ENCODE measurements around the gene FGD5.
"Not testable (repeated sequence)": the region's sequence is repeated elsewhere in the genome, so short reads cannot be mapped to it uniquely, and the experiment has no call there.

FGD5 gene

GRCh38 chr3:14897266-14897665, 78.5 kb downstream of the FGD5 start:
- H3K4me3 ChIP-seq (ENCODE audit: low read depth, low read length): no peak overlapping the region
- TF ChIP-seq CTCF (IDR thresholded peaks at IDR 0.05; ENCODE audit: control insufficient read depth, extremely low read depth, insufficient read depth): no peak
- no peak for DNase-seq (ENCODE audit: low read depth)

- TF ChIP-seq CTCF (IDR thresholded peaks at IDR 0.05; ENCODE audit: control insufficient read depth, extremely low read depth, insufficient read depth): no peak
- H3K4me3 ChIP-seq (ENCODE audit: low read depth, low read length): no peak overlapping the region
- DNase-seq (ENCODE audit: low read depth): no peak
Measured at GRCh38 chr3:14898929-14899328, 80.2 kb downstream of the FGD5 start.

GRCh38 chr3:14899993-14900618, 81.3 kb downstream of the FGD5 start:
- TF ChIP-seq CTCF (IDR thresholded peaks at IDR 0.05; ENCODE audit: control insufficient read depth, extremely low read depth, insufficient read depth): no peak
- DNase-seq (ENCODE audit: low read depth): no peak
- no peak overlapping the region for H3K4me3 ChIP-seq (ENCODE audit: low read depth, low read length)

- no peak for DNase-seq (ENCODE audit: low read depth)
- no peak for TF ChIP-seq CTCF (IDR thresholded peaks at IDR 0.05; ENCODE audit: control insufficient read depth, extremely low read depth, insufficient read depth)
- no peak overlapping the region for H3K4me3 ChIP-seq (ENCODE audit: low read depth, low read length)
Measured at GRCh38 chr3:14900881-14901873, 82.4 kb downstream of the FGD5 start.

- DNase-seq (ENCODE audit: low read depth): no peak
- TF ChIP-seq CTCF (IDR thresholded peaks at IDR 0.05; ENCODE audit: control insufficient read depth, extremely low read depth, insufficient read depth): no peak
Measured at GRCh38 chr3:14902719-14903118, 84.0 kb downstream of the FGD5 start.

GRCh38 chr3:14903501-14903900, 84.7 kb downstream of the FGD5 start:
- DNase-seq (ENCODE audit: low read depth); H3K4me3 ChIP-seq (ENCODE audit: low read depth, low read length): not testable (repeated sequence)

More at GRCh38 chr3:14902719-14903118, 84.0 kb downstream of the FGD5 start:
- no peak overlapping the region for H3K4me3 ChIP-seq (ENCODE audit: low read depth, low read length)

- H3K4me3 ChIP-seq (ENCODE audit: low read depth, low read length): no peak overlapping the region
- no peak for DNase-seq (ENCODE audit: low read depth)
- TF ChIP-seq CTCF (IDR thresholded peaks at IDR 0.05; ENCODE audit: control insufficient read depth, extremely low read depth, insufficient read depth): no peak
Measured at GRCh38 chr3:14905055-14905657, 86.4 kb downstream of the FGD5 start.

Data from LNCaP clone FGC (cell line).